Astrocyte (in vitro differentiated cells and primary cell): Measurements from ENCODE around the gene CRY1. TPM values are rescaled to one million over a fixed set of nuclear protein-coding genes. Genes with fewer than 3 reads are reported as not detected.

ENCODE experiments used
- DNase-seq: peaks from one replicate; pipeline ENCODE4 v3.0.0-alpha.2; 2010; ENCODE audit warnings: low read depth
- FAIRE-seq: peaks from 2 replicates; lab custom pipeline; 2011; peaks lifted over from hg19 to GRCh38; lab: Jason Lieb, UNC
- H2AFZ ChIP-seq: 2 replicates; pipeline ENCODE4 v1.6.0; 2012; ENCODE audit warnings: low read depth, low read length, inconsistent platforms
- H3K27ac ChIP-seq: 2 replicates; pipeline ENCODE4 v1.5.1; 2011; ENCODE audit warnings: low read depth, low read length, inconsistent platforms
- H3K27me3 ChIP-seq: 2 replicates; pipeline ENCODE4 v1.6.0; 2011; ENCODE audit warnings: low read length, inconsistent platforms; ENCODE audit not compliant: insufficient read depth
- H3K36me3 ChIP-seq: 2 replicates; pipeline ENCODE4 v1.5.1; 2011; ENCODE audit warnings: low read length, inconsistent platforms; ENCODE audit not compliant: insufficient read depth
- H3K4me1 ChIP-seq: 2 replicates; pipeline ENCODE4 v1.5.1; 2011; ENCODE audit warnings: low read length, inconsistent platforms; ENCODE audit not compliant: insufficient read depth
- H3K4me2 ChIP-seq: 2 replicates; pipeline ENCODE4 v1.6.0; 2012; ENCODE audit warnings: low read length, inconsistent platforms
- H3K4me3 ChIP-seq: 2 replicates; pipeline ENCODE4 v1.5.1; 2011; ENCODE audit warnings: low read depth, mild to moderate bottlenecking, low read length, inconsistent platforms; ENCODE audit not compliant: insufficient read depth
- H3K79me2 ChIP-seq: 2 replicates; pipeline ENCODE4 v1.6.0; 2012; ENCODE audit warnings: mild to moderate bottlenecking, low read length, inconsistent platforms; ENCODE audit not compliant: insufficient read depth
- H3K9ac ChIP-seq: 2 replicates; pipeline ENCODE4 v1.6.0; 2012; ENCODE audit warnings: mild to moderate bottlenecking, low read length, inconsistent platforms
- H3K9me3 ChIP-seq: 2 replicates; pipeline ENCODE4 v1.5.1; 2012; ENCODE audit warnings: low read depth, mild to moderate bottlenecking, low read length, inconsistent platforms; ENCODE audit not compliant: insufficient read depth
- H4K20me1 ChIP-seq: 2 replicates; pipeline ENCODE4 v1.6.0; 2012; ENCODE audit warnings: low read length, inconsistent platforms; ENCODE audit not compliant: insufficient read depth
- H3K27ac Mint-ChIP-seq: one replicate; pipeline ENCODE4 v1.8.0; 2021; ENCODE audit warnings: mild to moderate bottlenecking, mixed read lengths; ENCODE audit not compliant: unreplicated experiment
- H3K27me3 Mint-ChIP-seq: one replicate; pipeline ENCODE4 v1.8.0; 2021; ENCODE audit warnings: low read depth, mixed read lengths; ENCODE audit not compliant: unreplicated experiment
- H3K36me3 Mint-ChIP-seq: one replicate; pipeline ENCODE4 v1.8.0; 2021; ENCODE audit warnings: low read depth, mixed read lengths; ENCODE audit not compliant: unreplicated experiment
- H3K4me1 Mint-ChIP-seq: one replicate; pipeline ENCODE4 v1.8.0; 2021; ENCODE audit warnings: low read depth, mixed read lengths; ENCODE audit not compliant: unreplicated experiment
- H3K4me3 Mint-ChIP-seq: one replicate; pipeline ENCODE4 v1.8.0; 2021; ENCODE audit warnings: mild to moderate bottlenecking, moderate library complexity, mixed read lengths; ENCODE audit not compliant: unreplicated experiment
- H3K9me3 Mint-ChIP-seq: one replicate; pipeline ENCODE4 v1.8.0; 2021; ENCODE audit warnings: mild to moderate bottlenecking, mixed read lengths; ENCODE audit not compliant: unreplicated experiment
- EZH2 ChIP-seq: IDR thresholded peaks from 2 replicates; pipeline ENCODE4 v1.6.1; 2012; ENCODE audit warnings: mild to moderate bottlenecking, low read length, inconsistent platforms; ENCODE audit not compliant: insufficient read depth
- total RNA-seq: library from RNA; stranded (reverse); gene quantifications from 2 replicates; pipeline ENCODE4 v1.2.1, GENCODE V29; 2021
- TF ChIP-seq, protein P1 (sequence below): IDR thresholded peaks from 2 replicates; pipeline ENCODE4 v1.5.1; 2011; ENCODE audit warnings: low read depth, mild to moderate bottlenecking, inconsistent platforms, low read length, moderate library complexity; ENCODE audit not compliant: insufficient read depth

Gene CRY1
- total RNA-seq, 1 donor from 2014 or later = 18.3 TPM

DNA sequence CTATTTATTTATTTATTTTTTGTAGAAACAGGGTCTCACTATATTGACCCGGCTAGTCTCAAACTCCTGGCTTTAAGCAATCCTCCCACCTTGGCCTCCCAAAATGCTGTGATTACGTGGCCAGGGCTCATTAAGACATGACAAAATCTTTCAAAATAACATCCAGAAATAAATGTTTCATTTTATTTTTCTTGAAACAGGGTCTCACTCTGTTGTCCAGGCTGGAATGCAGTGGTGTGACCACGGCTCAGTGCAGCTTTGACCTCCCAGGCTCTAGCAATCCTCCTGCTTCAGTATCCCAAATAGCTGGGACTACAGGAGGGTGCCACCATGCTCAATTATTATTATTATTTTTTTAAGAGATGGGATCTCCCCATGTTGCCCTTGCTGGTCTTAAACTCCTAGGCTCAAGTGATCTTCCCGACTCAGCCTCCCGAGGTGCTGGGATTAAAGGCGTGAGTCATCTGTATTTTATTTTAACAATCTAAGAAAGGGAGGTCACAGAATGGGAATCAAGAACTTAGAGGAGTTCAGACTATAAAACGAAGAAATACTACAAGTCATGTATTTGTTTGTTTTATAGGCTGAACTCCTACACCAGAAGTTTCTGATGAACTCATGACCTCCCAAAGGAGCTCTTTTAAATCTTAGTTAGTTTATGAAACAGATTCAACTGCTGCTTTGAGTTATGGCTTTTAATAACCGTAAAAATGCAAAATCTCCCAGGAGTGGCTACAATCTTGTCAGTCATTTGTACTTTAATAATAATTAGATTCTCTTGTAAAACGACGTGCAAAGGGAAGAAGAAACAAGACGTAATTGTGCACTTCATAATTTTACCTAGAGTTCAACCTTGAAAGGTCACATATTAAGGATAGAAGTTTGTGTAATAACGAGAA lies 139.7 kb downstream of the CRY1 start:
- Histone ChIP-seq H3K27me3 (no peaks in the 10 kb centered on the region), H3K27ac (no peak overlapping the region), H2AFZ (no peak overlapping the region), H3K4me3 (peak overlapping the region; percentile 99), H3K36me3 (no peaks in the 10 kb centered on the region), H4K20me1 (peaks cover 22% of the 10 kb centered on the region), H3K9ac (no peak overlapping the region), H3K4me2 (peak overlapping the region; percentile 89), H3K79me2 (peaks cover 33% of the 10 kb centered on the region), H3K9me3 (no peaks in the 10 kb centered on the region), H3K4me1 (peaks cover 11% of the 10 kb centered on the region)
- DNase-seq (peak; percentile 26), FAIRE-seq (no peak)
- TF ChIP-seq, protein P1, sequence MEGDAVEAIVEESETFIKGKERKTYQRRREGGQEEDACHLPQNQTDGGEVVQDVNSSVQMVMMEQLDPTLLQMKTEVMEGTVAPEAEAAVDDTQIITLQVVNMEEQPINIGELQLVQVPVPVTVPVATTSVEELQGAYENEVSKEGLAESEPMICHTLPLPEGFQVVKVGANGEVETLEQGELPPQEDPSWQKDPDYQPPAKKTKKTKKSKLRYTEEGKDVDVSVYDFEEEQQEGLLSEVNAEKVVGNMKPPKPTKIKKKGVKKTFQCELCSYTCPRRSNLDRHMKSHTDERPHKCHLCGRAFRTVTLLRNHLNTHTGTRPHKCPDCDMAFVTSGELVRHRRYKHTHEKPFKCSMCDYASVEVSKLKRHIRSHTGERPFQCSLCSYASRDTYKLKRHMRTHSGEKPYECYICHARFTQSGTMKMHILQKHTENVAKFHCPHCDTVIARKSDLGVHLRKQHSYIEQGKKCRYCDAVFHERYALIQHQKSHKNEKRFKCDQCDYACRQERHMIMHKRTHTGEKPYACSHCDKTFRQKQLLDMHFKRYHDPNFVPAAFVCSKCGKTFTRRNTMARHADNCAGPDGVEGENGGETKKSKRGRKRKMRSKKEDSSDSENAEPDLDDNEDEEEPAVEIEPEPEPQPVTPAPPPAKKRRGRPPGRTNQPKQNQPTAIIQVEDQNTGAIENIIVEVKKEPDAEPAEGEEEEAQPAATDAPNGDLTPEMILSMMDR = no peak
- no peak for TF ChIP-seq EZH2
- peak overlapping the region; percentile 61 for H3K4me3 Mint-ChIP-seq
- peaks cover 9% of the 10 kb centered on the region for H3K9me3 Mint-ChIP-seq
- H3K27ac Mint-ChIP-seq = no peak overlapping the region
- H3K4me1 Mint-ChIP-seq = peaks cover 2% of the 10 kb centered on the region
- H3K36me3 Mint-ChIP-seq = peaks cover 2% of the 10 kb centered on the region
- H3K27me3 Mint-ChIP-seq = no peaks in the 10 kb centered on the region

DNA sequence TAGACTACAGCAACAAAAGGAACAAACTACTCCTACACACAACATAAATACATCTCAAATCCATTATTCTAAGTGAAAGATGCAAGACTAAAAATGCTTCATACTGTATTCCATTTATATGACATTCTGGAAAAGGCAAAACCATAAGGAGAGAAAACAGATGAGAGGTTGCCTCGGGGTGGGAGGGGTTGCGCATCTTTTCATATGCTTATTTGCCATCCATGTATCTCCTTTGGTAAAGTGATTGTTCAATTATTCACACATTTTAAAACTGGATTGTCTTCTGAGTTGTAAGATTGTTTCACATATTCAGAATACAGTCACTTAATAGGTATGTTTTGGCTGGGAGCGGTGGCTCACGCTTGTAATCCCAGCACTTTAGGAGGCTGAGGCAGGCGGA lies 142.8 kb downstream of the CRY1 start:
- H3K9me3 ChIP-seq = no peaks in the 10 kb centered on the region
- TF ChIP-seq EZH2 = no peak
- TF ChIP-seq, protein P1 = no peak
- no peak for DNase-seq
- FAIRE-seq = no peak
- Mint-ChIP-seq H3K36me3 (peaks cover 5% of the 10 kb centered on the region), H3K9me3 (peaks cover 18% of the 10 kb centered on the region), H3K4me1 (peaks cover 2% of the 10 kb centered on the region), H3K27me3 (no peaks in the 10 kb centered on the region), H3K4me3 (no peak overlapping the region), H3K27ac (no peak overlapping the region)
- peaks cover 5% of the 10 kb centered on the region for H3K79me2 ChIP-seq
- H3K27me3 ChIP-seq = no peaks in the 10 kb centered on the region
- H3K4me2 ChIP-seq = no peak overlapping the region
- H3K36me3 ChIP-seq = no peaks in the 10 kb centered on the region
- H3K4me1 ChIP-seq = peaks cover 11% of the 10 kb centered on the region
- no peaks in the 10 kb centered on the region for H4K20me1 ChIP-seq
- H3K27ac ChIP-seq = no peak overlapping the region
- H3K9ac ChIP-seq = no peak overlapping the region
- no peak overlapping the region for H3K4me3 ChIP-seq
- no peak overlapping the region for H2AFZ ChIP-seq

DNA sequence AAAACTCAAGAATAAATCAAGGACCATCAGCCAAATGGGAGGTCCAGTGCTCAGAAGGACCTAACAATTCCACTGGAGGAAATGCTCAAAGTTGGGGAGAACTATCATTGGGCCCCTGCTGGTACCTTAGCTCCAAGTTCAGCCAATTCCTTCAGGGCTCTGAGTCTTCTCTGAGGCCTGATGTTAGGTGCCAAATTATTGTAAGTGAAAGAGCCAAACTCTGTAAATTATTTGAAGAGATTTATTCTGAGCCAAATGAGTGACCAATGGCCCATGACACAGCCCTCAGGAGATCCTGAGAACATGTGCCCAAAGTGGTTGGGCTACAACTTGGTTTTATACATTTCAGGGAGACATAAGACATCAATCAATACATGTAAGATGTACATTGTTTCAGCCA lies 145.9 kb downstream of the CRY1 start:
- H3K36me3 Mint-ChIP-seq = peaks cover 5% of the 10 kb centered on the region
- Histone ChIP-seq H4K20me1 (no peaks in the 10 kb centered on the region), H2AFZ (no peak overlapping the region), H3K79me2 (no peaks in the 10 kb centered on the region), H3K4me2 (no peak overlapping the region), H3K9me3 (no peaks in the 10 kb centered on the region), H3K27me3 (no peaks in the 10 kb centered on the region), H3K4me1 (no peaks in the 10 kb centered on the region), H3K27ac (no peak overlapping the region), H3K9ac (no peak overlapping the region), H3K4me3 (no peak overlapping the region), H3K36me3 (no peaks in the 10 kb centered on the region)
- no peak overlapping the region for H3K4me3 Mint-ChIP-seq
- no peak overlapping the region for H3K27ac Mint-ChIP-seq
- H3K9me3 Mint-ChIP-seq = peaks cover 19% of the 10 kb centered on the region
- no peaks in the 10 kb centered on the region for H3K4me1 Mint-ChIP-seq
- no peak for DNase-seq
- no peaks in the 10 kb centered on the region for H3K27me3 Mint-ChIP-seq
- FAIRE-seq = no peak
- TF ChIP-seq, protein P1 = no peak
- no peak for TF ChIP-seq EZH2
